ENCODE measurements around the gene ABTB1. TPM values are rescaled to one million over a fixed set of nuclear protein-coding genes. Genes with fewer than 3 reads are reported as not detected.
A peak's percentile ranks its signal among the peaks of the same experiment; 100 is the strongest.
"Not testable (repeated sequence)": the region's sequence is repeated elsewhere in the genome, so short reads cannot be mapped to it uniquely, and the experiment has no call there.

The ABTB1 gene
- total and polyA plus RNA-seq, 8 donors: 22.0 to 113 (median 43.7) TPM

DNA sequence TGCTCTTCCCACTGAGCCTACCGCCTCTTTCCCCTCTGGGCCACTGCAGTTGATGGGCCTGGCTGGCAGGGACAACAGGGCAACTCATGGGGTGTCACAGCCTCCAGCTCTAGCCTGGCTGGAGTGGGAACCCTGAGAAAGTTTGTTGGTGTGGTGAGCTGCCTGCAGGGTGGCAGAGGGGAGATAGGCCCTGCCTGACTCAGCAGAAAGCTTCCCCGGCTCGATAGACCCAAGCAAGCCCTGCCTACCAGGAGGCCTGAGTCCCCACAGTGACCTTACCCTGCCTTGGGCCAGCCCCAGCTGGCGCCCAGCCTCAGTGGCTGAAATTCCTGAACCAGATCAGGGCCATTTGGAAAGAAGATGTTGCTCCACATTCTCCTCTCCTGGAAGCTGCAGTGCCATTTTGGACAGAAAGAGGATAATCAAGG, 29.4 kb downstream of the ABTB1 start:
- no peak for TF ChIP-seq POLR2A (IDR thresholded peaks at IDR 0.05)
- TF ChIP-seq, protein P1, sequence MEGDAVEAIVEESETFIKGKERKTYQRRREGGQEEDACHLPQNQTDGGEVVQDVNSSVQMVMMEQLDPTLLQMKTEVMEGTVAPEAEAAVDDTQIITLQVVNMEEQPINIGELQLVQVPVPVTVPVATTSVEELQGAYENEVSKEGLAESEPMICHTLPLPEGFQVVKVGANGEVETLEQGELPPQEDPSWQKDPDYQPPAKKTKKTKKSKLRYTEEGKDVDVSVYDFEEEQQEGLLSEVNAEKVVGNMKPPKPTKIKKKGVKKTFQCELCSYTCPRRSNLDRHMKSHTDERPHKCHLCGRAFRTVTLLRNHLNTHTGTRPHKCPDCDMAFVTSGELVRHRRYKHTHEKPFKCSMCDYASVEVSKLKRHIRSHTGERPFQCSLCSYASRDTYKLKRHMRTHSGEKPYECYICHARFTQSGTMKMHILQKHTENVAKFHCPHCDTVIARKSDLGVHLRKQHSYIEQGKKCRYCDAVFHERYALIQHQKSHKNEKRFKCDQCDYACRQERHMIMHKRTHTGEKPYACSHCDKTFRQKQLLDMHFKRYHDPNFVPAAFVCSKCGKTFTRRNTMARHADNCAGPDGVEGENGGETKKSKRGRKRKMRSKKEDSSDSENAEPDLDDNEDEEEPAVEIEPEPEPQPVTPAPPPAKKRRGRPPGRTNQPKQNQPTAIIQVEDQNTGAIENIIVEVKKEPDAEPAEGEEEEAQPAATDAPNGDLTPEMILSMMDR (IDR thresholded peaks at IDR 0.05): no peak
- peaks cover 0 to 10% (median 4%) of the 10 kb centered on the region in 4 donors for H3K36me3 ChIP-seq
- H3K9me3 ChIP-seq: no peaks in the 10 kb centered on the region
- H3K4me3 ChIP-seq: no peak overlapping the region
- no peaks in the 10 kb centered on the region for H3K27me3 ChIP-seq
- 42 to 79% (median 54%) methylated on average over 2 to 4 of the region's 4 CpGs for WGBS, 5 donors
- H3K27ac ChIP-seq: peak overlapping the region; percentile 20 to 27 (median 26)
- peaks cover 28 to 57% (median 34%) of the 10 kb centered on the region in 4 donors for H3K4me1 ChIP-seq
- intact Hi-C loops (cut with DNase I; ENCODE audit: low total_unique reads): no loop called here
- no peak for DNase-seq

DNA sequence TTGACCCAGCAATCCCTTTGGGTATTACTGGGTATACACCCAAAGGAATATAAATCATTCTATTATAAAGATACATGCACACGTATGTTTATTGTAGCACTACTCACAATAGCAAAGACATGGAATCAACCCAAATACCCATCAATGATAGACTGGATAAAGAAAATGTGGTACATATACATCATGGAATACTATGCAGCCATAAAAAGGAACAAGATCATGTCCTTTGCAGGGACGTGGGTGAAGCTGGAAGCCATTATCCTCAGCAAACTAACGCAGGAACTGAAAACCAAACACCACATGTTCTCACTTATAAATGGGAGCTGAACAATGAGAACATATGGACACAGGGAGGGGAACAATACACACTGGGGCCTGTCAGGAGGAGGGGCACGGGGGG, 32.1 kb downstream of the ABTB1 start:
- H3K4me3 ChIP-seq; DNase-seq; H3K27ac ChIP-seq; H3K27me3 ChIP-seq; H3K9me3 ChIP-seq; intact Hi-C loops (cut with DNase I; ENCODE audit: low total_unique reads); H3K36me3 ChIP-seq: not testable (repeated sequence)
- WGBS, 5 donors: 89 to 95% (median 93%) methylated on average over 4 of the region's 4 CpGs
- H3K4me1 ChIP-seq: peaks cover under 1 to 48% (median 17%) of the 10 kb centered on the region in 4 donors

DNA sequence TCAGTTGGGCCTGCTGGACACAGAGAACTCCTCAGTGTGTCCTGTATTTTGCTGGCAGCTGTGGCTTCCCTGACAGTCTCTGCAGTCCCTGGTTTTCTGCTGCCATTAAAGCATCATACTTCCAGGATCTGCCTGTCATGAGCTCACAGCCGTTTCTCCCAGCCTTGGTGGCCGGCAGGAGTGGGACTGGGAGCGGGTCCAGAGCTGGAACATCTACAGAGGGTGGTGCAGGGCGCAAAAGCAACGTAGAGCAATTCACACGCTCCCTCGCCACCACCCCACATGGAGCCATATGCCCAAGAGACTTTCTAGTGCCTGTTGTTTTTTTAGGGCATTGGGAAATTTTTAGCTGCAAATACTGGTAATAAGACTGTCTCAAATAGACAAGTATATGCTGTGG, 33.6 kb downstream of the ABTB1 start:
- intact Hi-C loops (cut with DNase I; ENCODE audit: low total_unique reads): no loop called here
- no peaks in the 10 kb centered on the region for H3K27me3 ChIP-seq
- 72 to 85% (median 82%) methylated on average over 7 of the region's 7 CpGs for WGBS, 5 donors
- no peak for TF ChIP-seq POLR2AphosphoS5 (IDR thresholded peaks at IDR 0.05)
- no peak for TF ChIP-seq POLR2A (IDR thresholded peaks at IDR 0.05)
- TF ChIP-seq, protein P1 (IDR thresholded peaks at IDR 0.05): no peak
- TF ChIP-seq EP300 (IDR thresholded peaks at IDR 0.05): no peak
- H3K27ac ChIP-seq: peak overlapping the region in 1 of 5 donors; percentile 50
- no peaks in the 10 kb centered on the region for H3K9me3 ChIP-seq
- DNase-seq: no peak
- peaks cover 0 to 10% (median 4%) of the 10 kb centered on the region in 4 donors for H3K36me3 ChIP-seq
- peaks cover 0 to 45% (median 19%) of the 10 kb centered on the region in 4 donors for H3K4me1 ChIP-seq
- H3K4me3 ChIP-seq: no peak overlapping the region

DNA sequence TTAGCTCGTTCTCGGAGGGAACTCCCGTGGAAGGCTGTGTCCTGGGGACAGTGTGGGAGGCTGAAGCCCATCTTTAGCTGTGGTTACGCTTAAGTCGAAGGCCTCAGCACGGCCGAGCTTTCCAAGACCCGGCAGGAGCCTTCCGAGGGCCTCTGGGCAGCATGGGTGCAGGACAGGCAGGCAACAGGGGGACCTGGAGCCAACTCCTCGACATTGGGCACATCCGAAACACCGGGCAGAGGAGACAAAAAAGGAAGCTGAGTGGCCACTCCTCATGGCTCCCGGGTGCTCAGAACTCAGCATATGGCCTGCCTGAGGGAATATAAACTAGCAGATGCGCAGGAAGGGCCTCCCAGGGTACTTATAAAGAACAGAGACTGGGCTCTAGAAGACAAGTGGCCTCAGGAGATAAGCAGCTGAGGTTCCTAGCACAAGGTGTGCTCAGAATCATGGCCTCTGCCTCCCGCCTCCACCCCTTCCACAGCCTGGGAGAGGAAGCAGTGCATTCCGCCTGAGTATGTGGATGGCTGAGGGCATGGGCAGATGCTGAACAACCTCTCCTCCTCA, 34.1 kb downstream of the ABTB1 start:
- TF ChIP-seq POLR2AphosphoS5 (IDR thresholded peaks at IDR 0.05): no peak
- TF ChIP-seq, protein P1 (IDR thresholded peaks at IDR 0.05): no peak
- TF ChIP-seq EP300 (IDR thresholded peaks at IDR 0.05): no peak
- TF ChIP-seq POLR2A (IDR thresholded peaks at IDR 0.05): no peak
- H3K36me3 ChIP-seq: peaks cover 0 to 10% (median 4%) of the 10 kb centered on the region in 4 donors
- WGBS, 5 donors: 89 to 93% (median 91%) methylated on average over 16 of the region's 16 CpGs
- DNase-seq: no peak
- no peaks in the 10 kb centered on the region for H3K9me3 ChIP-seq
- H3K27ac ChIP-seq: peak overlapping the region in 2 of 5 donors; percentile 50 to 56
- H3K27me3 ChIP-seq: no peaks in the 10 kb centered on the region
- no peak overlapping the region for H3K4me3 ChIP-seq
- intact Hi-C loops (cut with DNase I; ENCODE audit: low total_unique reads): no loop called here
- peaks cover 0 to 39% (median 17%) of the 10 kb centered on the region in 4 donors for H3K4me1 ChIP-seq

DNA sequence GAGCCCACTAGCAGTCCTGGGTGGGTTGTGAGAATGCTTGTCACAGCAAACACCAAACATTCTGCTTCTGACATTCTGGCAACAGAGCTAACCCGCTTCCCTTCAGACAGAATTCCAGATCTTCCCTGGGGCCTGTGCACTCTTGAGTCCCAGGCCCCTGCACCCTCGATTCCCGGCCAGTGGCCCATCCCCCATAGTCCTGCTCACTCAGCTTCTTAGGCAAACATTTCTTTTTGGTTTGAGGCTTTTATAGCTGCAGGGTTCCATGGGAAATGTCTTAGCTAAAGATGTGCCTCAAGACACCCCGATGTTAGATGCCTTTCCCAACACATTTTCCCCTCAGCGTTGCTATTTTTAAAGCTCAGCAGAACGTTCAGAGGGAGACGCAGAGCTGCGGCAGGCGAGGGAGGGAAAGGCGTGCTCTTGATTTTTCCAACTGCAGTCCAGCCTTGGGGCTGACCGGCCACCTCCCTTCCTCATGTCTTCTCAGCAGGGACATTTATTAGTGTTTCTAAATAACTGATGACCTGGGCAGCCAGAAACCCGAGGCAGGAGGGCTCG, 35.2 kb downstream of the ABTB1 start:
- WGBS, 5 donors: 48 to 57% (median 52%) methylated on average over 13 of the region's 13 CpGs
- TF ChIP-seq, protein P1 (IDR thresholded peaks at IDR 0.05): no peak
- TF ChIP-seq EP300 (IDR thresholded peaks at IDR 0.05): no peak
- no peak for TF ChIP-seq POLR2A (IDR thresholded peaks at IDR 0.05)
- TF ChIP-seq POLR2AphosphoS5 (IDR thresholded peaks at IDR 0.05): no peak

More for the DNA sequence above, 35.2 kb downstream of the ABTB1 start:
- Histone ChIP-seq H3K27ac (peak overlapping the region in 3 of 5 donors; percentile 2 to 56 (median 50)), H3K9me3 (no peaks in the 10 kb centered on the region), H3K27me3 (no peaks in the 10 kb centered on the region), H3K4me1 (peaks cover 0 to 28% (median 11%) of the 10 kb centered on the region in 4 donors), H3K4me3 (no peak overlapping the region), H3K36me3 (peaks cover 0 to 10% (median 4%) of the 10 kb centered on the region in 4 donors)
- DNase-seq: peak in 1 of 2 donors; percentile 50
- intact Hi-C loops (cut with DNase I; ENCODE audit: low total_unique reads): no loop called here

All from stomach (tissue), 9 donors.